HG03159 (cell line): ENCODE measurements around the gene AMPD3.

Experiments used
- ATAC-seq: cut with Tn5 transposase; IDR thresholded peaks from one replicate; pipeline ENCODE4 v1.9.1; 2021; ENCODE audit warnings: mild to moderate bottlenecking, moderate library complexity; ENCODE audit not compliant: unreplicated experiment

Gene AMPD3

DNA sequence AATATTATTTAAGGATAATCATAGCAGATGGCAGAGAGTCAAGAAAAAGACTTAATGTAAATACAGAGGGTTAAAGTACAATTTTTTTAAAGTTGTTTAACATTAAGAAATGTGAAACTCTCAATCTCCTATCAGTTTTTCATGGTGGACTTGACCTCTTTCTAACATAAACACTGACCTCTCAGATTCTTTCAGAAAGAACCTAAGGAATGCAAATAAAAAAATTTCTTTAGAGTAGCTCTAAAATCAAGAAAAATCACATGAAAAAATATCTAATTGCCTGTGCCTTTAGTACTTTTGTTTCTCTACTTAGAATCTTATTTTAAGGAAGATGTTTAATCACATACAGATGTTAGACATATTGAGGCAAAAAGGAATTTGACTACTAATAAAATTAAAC is 73.1 kb downstream of the AMPD3 start:
- ATAC-seq = no peak

GRCh38 chr11:10529279-10529678 is 74.2 kb downstream of the AMPD3 start:
- ATAC-seq = no peak

DNA sequence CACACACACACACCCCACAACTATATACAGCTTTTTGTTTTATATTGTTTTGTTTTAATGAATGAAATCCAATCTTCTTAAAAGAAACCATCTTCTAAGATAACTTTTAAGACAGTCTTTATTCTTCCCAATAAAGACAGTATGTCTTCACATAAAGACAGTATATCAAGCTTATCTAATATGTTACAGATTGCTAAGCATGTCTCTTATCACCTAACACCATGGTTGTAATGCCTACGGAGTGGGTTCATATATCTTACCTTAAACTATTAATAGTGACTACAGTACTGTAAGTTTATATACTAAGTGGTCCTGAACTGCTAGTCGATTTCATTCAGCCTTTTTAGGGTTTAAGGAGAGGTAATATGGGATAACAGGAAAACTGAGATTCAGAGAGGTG is 77.5 kb downstream of the AMPD3 start:
- ATAC-seq = no peak

DNA sequence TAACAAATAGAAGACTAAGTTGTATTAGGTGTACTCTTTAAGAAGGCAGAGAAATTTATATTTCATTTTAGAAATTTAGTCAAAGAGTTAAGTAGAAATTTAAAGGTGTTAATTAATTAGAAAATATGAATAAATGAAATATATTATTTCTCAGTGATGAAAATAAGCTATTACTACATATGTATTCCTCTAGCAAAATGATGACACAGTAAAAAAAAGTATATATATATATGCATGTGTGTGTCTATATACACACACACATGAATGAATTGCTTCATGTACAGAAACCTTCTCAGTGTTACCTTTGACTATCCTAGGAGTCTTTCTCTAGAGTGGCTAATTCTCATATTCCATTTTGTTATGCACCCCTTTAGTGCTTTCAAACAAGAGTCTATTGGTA is 78.3 kb downstream of the AMPD3 start:
- ATAC-seq = no peak

DNA sequence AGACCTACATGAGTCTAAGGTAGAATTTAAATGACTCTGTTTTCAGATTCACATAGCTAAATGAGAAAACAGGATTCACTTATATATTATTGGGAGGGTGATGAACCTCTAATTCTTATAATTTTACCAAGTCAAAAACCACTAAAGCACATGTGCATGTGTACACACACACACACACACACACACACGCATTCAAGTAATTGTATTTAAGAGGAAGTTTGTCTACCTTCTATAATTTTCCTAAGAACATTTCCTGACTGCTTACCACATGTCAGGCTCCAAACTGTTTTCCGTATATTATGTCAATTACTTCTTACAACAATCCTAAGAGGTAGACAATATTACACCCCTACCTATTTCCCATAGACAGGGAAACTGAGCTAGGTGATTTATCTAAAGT is 79.3 kb downstream of the AMPD3 start:
- no peak for ATAC-seq

GRCh38 chr11:10537600-10537999 is 82.5 kb downstream of the AMPD3 start:
- ATAC-seq = no peak

DNA sequence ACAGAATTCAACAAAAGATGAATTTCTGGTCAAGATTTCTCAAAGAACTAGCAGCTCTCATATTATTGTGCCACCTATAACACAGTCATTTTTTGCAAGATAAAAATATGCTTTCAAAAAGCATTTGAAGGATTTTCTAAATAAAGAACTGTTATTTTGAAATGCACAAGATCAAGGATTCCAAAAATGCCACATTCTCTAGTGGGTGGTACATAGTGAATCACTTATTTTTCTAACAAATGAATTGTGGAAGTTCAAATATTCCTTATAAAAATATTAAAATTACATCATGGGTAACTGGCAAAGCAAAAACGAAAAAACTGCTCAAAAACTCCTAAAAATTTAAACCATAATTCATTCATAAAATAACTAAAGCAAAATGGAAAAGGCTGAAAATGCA is 83.9 kb downstream of the AMPD3 start:
- no peak for ATAC-seq

DNA sequence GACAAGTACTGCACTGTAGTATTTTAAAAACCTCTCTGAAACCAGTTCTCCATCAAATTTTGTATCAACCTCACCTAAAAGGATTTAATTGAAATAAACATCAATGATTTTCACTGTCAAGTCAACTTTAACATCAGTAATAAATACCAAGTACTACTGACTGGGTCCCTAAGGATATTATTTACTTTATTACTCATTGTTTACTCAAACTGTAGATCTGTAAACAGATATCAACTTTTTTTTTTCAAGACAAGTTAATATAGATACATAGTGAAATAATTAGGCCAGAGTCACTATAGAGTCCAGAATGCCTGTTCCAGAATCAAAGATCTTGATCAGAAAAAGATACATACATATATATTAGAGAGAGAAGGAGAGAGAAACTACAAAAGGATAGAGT is 84.3 kb downstream of the AMPD3 start:
- no peak for ATAC-seq

DNA sequence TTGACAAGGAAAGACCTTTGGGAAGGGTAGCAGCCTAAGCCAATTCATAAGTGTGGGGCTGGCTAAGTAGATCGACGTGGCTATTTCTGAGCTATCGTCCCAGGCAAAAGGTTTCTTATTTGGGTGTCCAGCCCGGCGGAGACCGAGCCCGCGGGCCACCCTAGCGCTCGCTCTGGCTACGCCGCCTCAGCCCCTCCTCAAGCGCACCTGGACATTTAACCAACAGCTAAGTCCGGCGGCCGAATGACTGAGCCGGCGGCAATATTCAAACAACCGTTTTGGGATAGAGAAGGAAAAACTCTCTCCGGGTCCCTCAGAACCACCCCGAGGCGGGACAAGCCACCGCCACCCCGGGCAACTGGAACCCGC is 85.5 kb downstream of the AMPD3 start:
- peak; percentile 33 for ATAC-seq

DNA sequence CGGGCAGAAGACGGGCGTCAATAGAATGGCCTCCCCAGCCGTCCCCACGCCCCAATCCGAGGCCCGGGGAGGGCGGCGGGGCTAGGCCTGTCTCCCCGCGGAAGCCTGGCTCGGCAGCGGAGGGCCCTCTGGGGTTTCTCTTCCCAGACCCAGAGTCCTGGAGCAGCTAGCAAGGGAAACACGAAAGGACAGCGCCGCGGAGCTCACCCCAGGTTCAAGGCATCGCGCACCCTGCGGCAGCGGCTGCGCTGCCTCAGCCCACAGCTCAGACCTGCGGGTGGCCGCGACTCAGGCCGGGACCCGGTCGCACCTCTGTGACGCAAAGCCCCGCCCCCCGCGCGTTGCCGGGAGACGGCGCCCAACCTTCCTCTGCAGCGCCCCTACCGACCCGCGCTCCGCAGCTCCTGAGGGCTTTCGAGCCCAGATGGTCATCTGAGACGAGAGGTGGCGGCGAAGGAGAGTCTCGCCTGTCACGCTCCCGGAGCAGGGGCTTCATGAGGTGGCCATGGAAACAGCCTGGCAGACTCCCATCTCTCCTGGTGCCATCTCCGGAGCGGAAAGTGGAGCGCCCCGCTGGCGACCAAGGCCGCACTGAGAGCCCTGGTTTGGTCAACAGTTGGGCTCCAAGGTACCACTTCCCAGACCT is 86.0 kb downstream of the AMPD3 start, which contains the start of gene RNF141:
Gene RNF141, minus strand, starts transcription at position 273 of the 646 bp plus-strand sequence. CDS start 7,029 bp downstream, outside the sequence.
- ATAC-seq = peak; percentile 97

DNA sequence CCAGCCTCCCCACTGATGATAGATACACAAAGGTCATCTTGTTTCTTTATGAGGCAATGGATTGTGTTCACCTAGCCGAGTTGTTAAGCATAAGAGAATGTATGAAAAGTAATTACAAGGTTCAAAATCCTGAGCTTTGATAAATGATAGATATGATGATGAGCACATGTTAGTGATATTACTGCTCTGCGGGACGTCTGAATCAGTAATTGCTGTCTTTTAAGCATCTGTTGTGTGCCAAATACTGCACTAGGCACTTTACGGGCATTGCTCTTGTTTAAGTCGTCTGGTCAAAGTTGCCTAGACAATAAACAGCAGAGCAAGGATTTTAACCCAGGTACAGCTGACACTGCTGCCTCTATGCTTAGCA is 86.5 kb downstream of the AMPD3 start:
- no peak for ATAC-seq

DNA sequence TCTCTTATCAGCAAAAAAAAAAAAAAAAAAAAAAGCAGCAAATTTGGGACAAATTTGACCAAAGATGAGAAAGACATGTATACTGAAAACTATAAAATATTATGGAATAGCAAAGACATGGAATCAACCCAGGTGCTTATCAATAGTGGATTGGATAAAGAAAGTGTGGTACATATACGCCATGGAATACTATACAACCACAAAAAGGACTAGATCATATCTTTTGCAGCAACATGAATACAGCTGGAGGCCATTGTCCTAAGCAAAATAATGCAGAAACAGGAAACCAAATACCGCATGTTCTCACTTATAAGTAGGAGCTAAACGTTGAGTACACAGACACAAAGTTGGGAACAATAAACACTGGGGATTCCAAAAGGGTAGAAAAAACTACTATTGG is 87.7 kb downstream of the AMPD3 start:
- ATAC-seq = no peak

DNA sequence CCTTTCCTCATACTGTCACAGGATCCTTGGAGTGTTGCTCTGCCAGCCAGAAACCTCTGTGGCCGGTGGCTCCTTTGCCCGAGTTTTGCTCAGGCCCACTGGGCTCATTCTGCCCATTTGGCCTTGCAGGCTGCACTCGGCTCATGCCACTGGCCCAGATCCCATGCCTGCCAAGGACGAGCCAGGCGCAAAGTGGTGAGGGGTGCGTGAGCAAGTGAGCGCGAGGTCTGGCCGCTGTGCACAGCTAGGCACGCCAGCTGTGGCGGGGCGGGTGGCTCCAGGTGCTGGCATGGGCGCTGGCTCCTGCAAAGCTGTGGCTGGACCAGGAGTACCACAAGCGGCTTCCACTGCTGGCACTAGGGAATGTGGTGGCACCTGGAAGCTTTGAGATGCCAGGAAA is 88.7 kb downstream of the AMPD3 start:
- ATAC-seq = no peak

- no peak for ATAC-seq
Measured at GRCh38 chr11:10544491-10545465, 89.7 kb downstream of the AMPD3 start.

DNA sequence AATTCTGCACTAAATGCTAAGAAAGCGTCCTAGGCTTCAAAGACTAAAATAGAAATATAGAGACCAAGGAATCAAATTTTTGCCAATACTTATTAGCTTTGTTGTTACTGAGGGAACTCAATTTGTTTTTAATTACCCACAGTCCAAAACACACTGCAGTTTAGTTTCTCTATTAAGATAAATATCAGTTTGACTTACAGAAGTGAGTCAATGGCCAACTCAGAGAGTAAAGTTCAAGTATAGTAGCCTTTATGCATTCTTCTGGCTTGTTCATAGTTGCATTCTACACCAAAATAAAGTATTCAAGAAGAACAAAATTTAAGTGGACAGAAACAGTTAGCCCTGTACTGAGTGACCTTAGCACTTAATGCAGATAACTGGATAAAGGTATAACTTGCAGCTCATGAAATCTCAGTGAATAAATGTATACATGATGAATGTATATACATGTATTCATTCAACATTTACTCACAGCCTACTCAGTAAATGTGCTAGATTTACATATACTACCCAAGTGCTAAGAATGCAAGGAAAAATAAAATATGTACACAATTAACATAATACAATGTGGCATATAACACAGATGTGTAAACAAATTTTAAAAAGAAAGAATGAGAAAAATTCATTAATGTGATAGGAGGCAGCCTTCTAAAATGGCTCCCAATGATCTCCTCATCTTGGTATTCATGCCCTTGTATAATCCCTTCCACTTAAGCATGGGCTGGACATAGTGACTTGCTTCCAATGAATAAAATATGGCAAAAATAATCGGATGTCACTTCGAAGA is 95.6 kb downstream of the AMPD3 start:
- ATAC-seq = no peak

DNA sequence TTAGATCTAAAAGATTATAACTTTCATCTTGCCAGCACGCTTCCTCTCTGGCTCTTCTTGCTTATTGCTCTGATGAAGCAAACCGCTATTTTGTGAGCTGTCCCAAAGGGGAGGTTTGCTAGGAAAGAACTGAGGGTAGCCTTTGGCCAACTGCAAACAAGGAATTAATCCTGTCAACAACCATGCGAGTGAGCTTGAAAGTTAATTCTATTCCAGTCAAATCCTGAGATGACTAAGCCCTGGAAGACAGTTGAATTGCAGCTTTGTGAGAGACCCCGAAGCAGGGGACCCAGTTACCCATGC is 96.2 kb downstream of the AMPD3 start:
- no peak for ATAC-seq

GRCh38 chr11:10551845-10552352 is 96.8 kb downstream of the AMPD3 start:
- ATAC-seq = no peak

DNA sequence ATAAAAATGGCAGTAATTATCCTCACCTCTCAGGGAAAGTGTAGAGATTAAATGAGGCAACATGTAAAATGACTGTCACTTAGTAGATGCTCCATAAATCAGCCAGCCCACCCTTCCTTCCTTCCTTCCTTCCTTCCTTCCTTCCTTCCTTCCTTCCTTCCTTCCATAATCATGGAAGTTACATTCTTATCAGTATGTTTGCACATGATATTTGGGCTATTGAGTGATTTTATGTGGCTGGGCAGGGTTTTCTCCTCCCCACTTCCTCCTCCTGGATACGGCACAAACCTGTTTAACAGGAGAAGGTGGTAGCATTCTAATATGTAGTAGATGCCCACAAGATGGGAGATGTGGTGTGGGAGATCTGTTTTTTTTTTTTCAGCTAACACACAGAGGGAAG is 101.5 kb downstream of the AMPD3 start:
- no peak for ATAC-seq
